ENCODE measurements around the gene BMPR1B. TPM values are rescaled to one million over a fixed set of nuclear protein-coding genes. Genes with fewer than 3 reads are reported as not detected.

The BMPR1B gene
- total and polyA plus RNA-seq, 2 of the 4 experiments (the other 2 are of a cell fraction) = 0.24 to 0.90 TPM

DNA sequence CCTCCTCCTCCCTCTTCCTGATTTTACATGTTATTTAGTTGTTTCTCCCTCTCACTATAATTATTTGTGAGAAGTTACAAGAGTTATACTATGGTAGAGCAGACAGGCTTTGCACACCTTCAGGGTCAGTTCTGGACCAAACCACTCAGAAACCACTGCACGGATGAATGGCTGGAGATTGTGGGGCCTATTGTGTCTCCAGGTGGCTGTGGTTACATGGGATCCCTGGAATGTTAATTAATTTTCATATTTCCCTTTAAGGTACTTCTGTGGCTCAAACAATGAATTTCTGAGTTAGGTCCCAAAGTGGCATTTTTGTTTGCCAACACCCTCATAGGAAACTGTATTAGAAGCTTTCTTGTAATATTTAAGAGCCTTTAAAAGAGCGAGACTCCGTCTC lies 151.9 kb downstream of the BMPR1B start:
- ATAC-seq (ENCODE audit: low read depth) = no peak
- Histone ChIP-seq H3K36me3 (ENCODE audit: control insufficient read depth, insufficient read depth, low read length) (no peaks in the 10 kb centered on the region), H4K8ac (ENCODE audit: low read depth in 2 of 2, low read length in 2 of 2) (no peak overlapping the region), H3K9me1 (ENCODE audit: insufficient read depth, low read length) (no peaks in the 10 kb centered on the region), H3K56ac (ENCODE audit: extremely low read depth, insufficient read depth, low read length) (no peak overlapping the region), H3K18ac (ENCODE audit: low read depth, low read length) (no peak overlapping the region), H3K4ac (ENCODE audit: low read depth, low read length) (no peak overlapping the region), H2BK120ac (ENCODE audit: low read depth, low read length) (no peak overlapping the region), H3K4me2 (ENCODE audit: low read depth, low read length) (no peak overlapping the region), H4K20me1 (ENCODE audit: insufficient read depth, low read length) (no peaks in the 10 kb centered on the region), H3K27ac (ENCODE audit: insufficient read depth, low read length) (no peak overlapping the region), H4K5ac (ENCODE audit: low read depth, low read length) (no peak overlapping the region), H2BK5ac (ENCODE audit: low read depth, low read length, poor library complexity, severe bottlenecking) (no peak overlapping the region), H3K14ac (replicated peaks; ENCODE audit: low read depth, low read length) (no peak overlapping the region), H2AFZ (replicated peaks; ENCODE audit: low read length, poor library complexity) (no peak overlapping the region), H2BK15ac (ENCODE audit: low read depth, low read length) (no peak overlapping the region), H4K91ac (ENCODE audit: insufficient read depth, low read depth, low read length) (no peak overlapping the region), H3K23ac (ENCODE audit: low read depth, low read length) (no peak overlapping the region), H3K9ac (ENCODE audit: low read depth, low read length) (no peak overlapping the region), H2BK20ac (ENCODE audit: low read depth, low read length) (no peak overlapping the region), H3K27me3 (ENCODE audit: control insufficient read depth, insufficient read depth, low read length) (no peaks in the 10 kb centered on the region), H3K9me3 (ENCODE audit: control insufficient read depth, insufficient read depth, low read length) (no peaks in the 10 kb centered on the region), H3K4me1 (ENCODE audit: control insufficient read depth, insufficient read depth, low read length) (0 out of 2 replicates have a peak, but pooled peaks cover 2% of the 10 kb centered on the region), H2AK9ac (replicated peaks; ENCODE audit: low read depth, low read length, poor library complexity) (no peak overlapping the region), H2AK5ac (ENCODE audit: low read depth, low read length) (no peak overlapping the region), H3K4me3 (ENCODE audit: insufficient read depth, low read depth, low read length) (no peak overlapping the region), H3K79me1 (ENCODE audit: low read depth in 1 of 2, low read length in 2 of 2) (no peaks in the 10 kb centered on the region)
- in situ Hi-C loops (cut with MboI; ENCODE audit: low sequenced_read_pairs) = no loop called here
- DNase-seq = no peak
- ChIA-PET CTCF (no interaction called here), POLR2A (ENCODE audit: unreplicated experiment) (no interaction called here)
- WGBS, 2 experiments (ENCODE audit: extremely low coverage in 2 of 2, insufficient read length in 1 of 2) = no CpG with 5 or more reads among the region's 3 CpGs
- intact Hi-C loops (cut with micrococcal nuclease) = no loop called here
- dilution Hi-C loops (cut with HindIII; ENCODE audit: low sequenced_read_pairs, unreplicated experiment) = no loop called here
- BruUV-seq (replicated peaks) = no TSS peak
- no peak for TF ChIP-seq RFX5 (IDR thresholded peaks at IDR 0.05; ENCODE audit: low read depth, low read length)
- TF ChIP-seq CHD1 (IDR thresholded peaks at IDR 0.05; ENCODE audit: low read depth, low read length) = no peak
- TF ChIP-seq CEBPB (IDR thresholded peaks at IDR 0.05; ENCODE audit: low read depth, low read length) = no peak
- no peak for TF ChIP-seq MXI1 (IDR thresholded peaks at IDR 0.05; ENCODE audit: borderline replicate concordance, low read depth, low read length)
- TF ChIP-seq, protein P1, sequence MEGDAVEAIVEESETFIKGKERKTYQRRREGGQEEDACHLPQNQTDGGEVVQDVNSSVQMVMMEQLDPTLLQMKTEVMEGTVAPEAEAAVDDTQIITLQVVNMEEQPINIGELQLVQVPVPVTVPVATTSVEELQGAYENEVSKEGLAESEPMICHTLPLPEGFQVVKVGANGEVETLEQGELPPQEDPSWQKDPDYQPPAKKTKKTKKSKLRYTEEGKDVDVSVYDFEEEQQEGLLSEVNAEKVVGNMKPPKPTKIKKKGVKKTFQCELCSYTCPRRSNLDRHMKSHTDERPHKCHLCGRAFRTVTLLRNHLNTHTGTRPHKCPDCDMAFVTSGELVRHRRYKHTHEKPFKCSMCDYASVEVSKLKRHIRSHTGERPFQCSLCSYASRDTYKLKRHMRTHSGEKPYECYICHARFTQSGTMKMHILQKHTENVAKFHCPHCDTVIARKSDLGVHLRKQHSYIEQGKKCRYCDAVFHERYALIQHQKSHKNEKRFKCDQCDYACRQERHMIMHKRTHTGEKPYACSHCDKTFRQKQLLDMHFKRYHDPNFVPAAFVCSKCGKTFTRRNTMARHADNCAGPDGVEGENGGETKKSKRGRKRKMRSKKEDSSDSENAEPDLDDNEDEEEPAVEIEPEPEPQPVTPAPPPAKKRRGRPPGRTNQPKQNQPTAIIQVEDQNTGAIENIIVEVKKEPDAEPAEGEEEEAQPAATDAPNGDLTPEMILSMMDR (conservative IDR thresholded peaks at IDR 0.05; ENCODE audit: low read depth, low read length) = no peak
- TF ChIP-seq, protein P2, sequence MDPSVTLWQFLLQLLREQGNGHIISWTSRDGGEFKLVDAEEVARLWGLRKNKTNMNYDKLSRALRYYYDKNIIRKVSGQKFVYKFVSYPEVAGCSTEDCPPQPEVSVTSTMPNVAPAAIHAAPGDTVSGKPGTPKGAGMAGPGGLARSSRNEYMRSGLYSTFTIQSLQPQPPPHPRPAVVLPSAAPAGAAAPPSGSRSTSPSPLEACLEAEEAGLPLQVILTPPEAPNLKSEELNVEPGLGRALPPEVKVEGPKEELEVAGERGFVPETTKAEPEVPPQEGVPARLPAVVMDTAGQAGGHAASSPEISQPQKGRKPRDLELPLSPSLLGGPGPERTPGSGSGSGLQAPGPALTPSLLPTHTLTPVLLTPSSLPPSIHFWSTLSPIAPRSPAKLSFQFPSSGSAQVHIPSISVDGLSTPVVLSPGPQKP (IDR thresholded peaks at IDR 0.05; ENCODE audit: borderline replicate concordance, low read depth, low read length) = no peak
- no peak for TF ChIP-seq MAZ (IDR thresholded peaks at IDR 0.05; ENCODE audit: borderline replicate concordance, low read depth, low read length)
- no peak for TF ChIP-seq POLR2A (IDR thresholded peaks at IDR 0.05; ENCODE audit: low read depth, low read length)
- TF ChIP-seq, protein P3, sequence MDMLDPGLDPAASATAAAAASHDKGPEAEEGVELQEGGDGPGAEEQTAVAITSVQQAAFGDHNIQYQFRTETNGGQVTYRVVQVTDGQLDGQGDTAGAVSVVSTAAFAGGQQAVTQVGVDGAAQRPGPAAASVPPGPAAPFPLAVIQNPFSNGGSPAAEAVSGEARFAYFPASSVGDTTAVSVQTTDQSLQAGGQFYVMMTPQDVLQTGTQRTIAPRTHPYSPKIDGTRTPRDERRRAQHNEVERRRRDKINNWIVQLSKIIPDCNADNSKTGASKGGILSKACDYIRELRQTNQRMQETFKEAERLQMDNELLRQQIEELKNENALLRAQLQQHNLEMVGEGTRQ (IDR thresholded peaks at IDR 0.05; ENCODE audit: low read depth, low read length) = no peak
- TF ChIP-seq RCOR1 (IDR thresholded peaks at IDR 0.05; ENCODE audit: insufficient replicate concordance, low read length) = no peak
- TF ChIP-seq FOS (IDR thresholded peaks at IDR 0.05; ENCODE audit: low read depth, low read length) = no peak
- TF ChIP-seq NFE2L2 (IDR thresholded peaks at IDR 0.05; ENCODE audit: low read depth, low read length) = no peak
- no peak for TF ChIP-seq RAD21 (IDR thresholded peaks at IDR 0.05; ENCODE audit: low read length)
- TF ChIP-seq SMC3 (IDR thresholded peaks at IDR 0.05; ENCODE audit: low read depth, low read length) = no peak
- no peak for TF ChIP-seq BHLHE40 (IDR thresholded peaks at IDR 0.05; ENCODE audit: low read depth, low read length)
- TF ChIP-seq MAFK (IDR thresholded peaks at IDR 0.05; ENCODE audit: low read depth, low read length) = no peak

Data from IMR-90 (cell line).